ENCODE measurements around the gene SPATA16. TPM values are rescaled to one million over a fixed set of nuclear protein-coding genes. Genes with fewer than 3 reads are reported as not detected.

Gene SPATA16
- total RNA-seq, 1 donor, result not detected

- TF ChIP-seq CTCF (IDR thresholded peaks at IDR 0.05; ENCODE audit: insufficient read depth, low read length), result no peak
- no peak for DNase-seq (ENCODE audit: low read depth)
- no peak overlapping the region for H3K4me3 ChIP-seq (ENCODE audit: low read depth, low read length)
Observed at GRCh38 chr3:172981407-172981983, 159.5 kb downstream of the SPATA16 start.

- peak; percentile 11 for DNase-seq (ENCODE audit: low read depth)
- no peak for TF ChIP-seq CTCF (IDR thresholded peaks at IDR 0.05; ENCODE audit: insufficient read depth, low read length)
- H3K4me3 ChIP-seq (ENCODE audit: low read depth, low read length), result no peak overlapping the region
Observed at GRCh38 chr3:172980849-172981248, 160.2 kb downstream of the SPATA16 start.

GRCh38 chr3:172977696-172978095 is 163.3 kb downstream of the SPATA16 start:
- DNase-seq (ENCODE audit: low read depth), result no peak
- H3K4me3 ChIP-seq (ENCODE audit: low read depth, low read length), result no peak overlapping the region
- TF ChIP-seq CTCF (IDR thresholded peaks at IDR 0.05; ENCODE audit: insufficient read depth, low read length), result no peak

- TF ChIP-seq CTCF (IDR thresholded peaks at IDR 0.05; ENCODE audit: insufficient read depth, low read length), result no peak
- no peak overlapping the region for H3K4me3 ChIP-seq (ENCODE audit: low read depth, low read length)
- DNase-seq (ENCODE audit: low read depth), result no peak
Observed at GRCh38 chr3:172974969-172975368, 166.1 kb downstream of the SPATA16 start.

- no peak for DNase-seq (ENCODE audit: low read depth)
- no peak overlapping the region for H3K4me3 ChIP-seq (ENCODE audit: low read depth, low read length)
- no peak for TF ChIP-seq CTCF (IDR thresholded peaks at IDR 0.05; ENCODE audit: insufficient read depth, low read length)
Observed at GRCh38 chr3:172973799-172974198, 167.2 kb downstream of the SPATA16 start.

- H3K4me3 ChIP-seq (ENCODE audit: low read depth, low read length), result no peak overlapping the region
- no peak for TF ChIP-seq CTCF (IDR thresholded peaks at IDR 0.05; ENCODE audit: insufficient read depth, low read length)
Observed at GRCh38 chr3:172972717-172973116, 168.3 kb downstream of the SPATA16 start.

GRCh38 chr3:172972067-172972466 is 169.0 kb downstream of the SPATA16 start:
- no peak for DNase-seq (ENCODE audit: low read depth)
- H3K4me3 ChIP-seq (ENCODE audit: low read depth, low read length), result no peak overlapping the region
- TF ChIP-seq CTCF (IDR thresholded peaks at IDR 0.05; ENCODE audit: insufficient read depth, low read length), result no peak

More at GRCh38 chr3:172972717-172973116, 168.3 kb downstream of the SPATA16 start:
- no peak for DNase-seq (ENCODE audit: low read depth)

All from fibroblast of the aortic adventitia (primary cell).